Stomach (tissue), 4 donors: ENCODE data around the gene ZNF574.

Source experiments
- POLR2AphosphoS5 ChIP-seq, 3 donors: sonication (generic); formaldehyde crosslinking; IDR thresholded peaks; one replicate each; pipeline ENCODE4 v1.6.1; 2016; ENCODE audit warnings: antibody characterized with exemption in 3 of 3
- TF ChIP-seq, protein P1 (sequence below), 7 experiments: fragments of 450-650 bp in 4 of 7; fragments of 200-600 bp in 3 of 7; sonication (generic) in 3 of 7; IDR thresholded peaks; one replicate each; pipeline ENCODE4 v1.5.1; 2016 to 2019; ENCODE audit warnings: antibody characterized with exemption in 7 of 7, control low read depth in 2 of 7, mild to moderate bottlenecking in 1 of 7

DNA sequence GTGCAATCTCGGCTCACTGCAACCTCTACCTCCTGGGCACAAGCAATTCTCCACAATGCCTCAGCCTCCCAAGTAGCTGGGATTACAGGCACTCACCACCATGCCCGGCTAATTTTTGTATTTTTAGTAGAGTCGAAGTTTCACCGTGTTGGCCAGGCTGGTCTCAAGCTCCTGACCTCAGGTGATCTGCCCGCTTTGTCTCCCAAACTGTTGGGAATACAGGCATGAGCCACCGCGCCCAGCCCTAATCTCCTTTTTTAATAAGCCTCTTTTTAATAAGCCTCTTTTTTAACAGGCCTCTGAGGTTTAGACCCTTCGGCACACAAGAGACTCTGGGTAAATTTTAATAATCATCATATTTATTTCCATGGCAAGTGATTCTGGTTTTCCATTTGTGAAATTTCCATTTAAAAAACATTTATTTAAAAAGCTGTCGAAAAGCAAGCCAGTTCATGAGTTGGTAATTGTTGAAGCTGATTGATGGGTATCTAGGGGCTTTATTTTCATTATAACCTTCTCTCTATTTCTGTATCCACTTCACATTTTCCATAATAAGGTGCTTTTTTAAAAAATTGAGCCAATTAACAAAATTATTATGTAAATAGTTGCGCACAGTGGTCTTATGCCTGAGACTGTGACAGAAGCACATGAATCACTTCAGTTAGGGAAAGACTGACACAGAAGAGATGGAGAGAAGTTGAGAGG lies 44.5 kb downstream of the ZNF574 start:
- TF ChIP-seq, protein P1, sequence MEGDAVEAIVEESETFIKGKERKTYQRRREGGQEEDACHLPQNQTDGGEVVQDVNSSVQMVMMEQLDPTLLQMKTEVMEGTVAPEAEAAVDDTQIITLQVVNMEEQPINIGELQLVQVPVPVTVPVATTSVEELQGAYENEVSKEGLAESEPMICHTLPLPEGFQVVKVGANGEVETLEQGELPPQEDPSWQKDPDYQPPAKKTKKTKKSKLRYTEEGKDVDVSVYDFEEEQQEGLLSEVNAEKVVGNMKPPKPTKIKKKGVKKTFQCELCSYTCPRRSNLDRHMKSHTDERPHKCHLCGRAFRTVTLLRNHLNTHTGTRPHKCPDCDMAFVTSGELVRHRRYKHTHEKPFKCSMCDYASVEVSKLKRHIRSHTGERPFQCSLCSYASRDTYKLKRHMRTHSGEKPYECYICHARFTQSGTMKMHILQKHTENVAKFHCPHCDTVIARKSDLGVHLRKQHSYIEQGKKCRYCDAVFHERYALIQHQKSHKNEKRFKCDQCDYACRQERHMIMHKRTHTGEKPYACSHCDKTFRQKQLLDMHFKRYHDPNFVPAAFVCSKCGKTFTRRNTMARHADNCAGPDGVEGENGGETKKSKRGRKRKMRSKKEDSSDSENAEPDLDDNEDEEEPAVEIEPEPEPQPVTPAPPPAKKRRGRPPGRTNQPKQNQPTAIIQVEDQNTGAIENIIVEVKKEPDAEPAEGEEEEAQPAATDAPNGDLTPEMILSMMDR (IDR thresholded peaks at IDR 0.05): no peak
- TF ChIP-seq POLR2AphosphoS5 (IDR thresholded peaks at IDR 0.05): no peak
